GM21717 (cell line): ENCODE measurements around the gene STRN3.
"Not testable (repeated sequence)": the region's sequence is repeated elsewhere in the genome, so short reads cannot be mapped to it uniquely, and the experiment has no call there.

Source experiments
- ATAC-seq: cut with Tn5 transposase; IDR thresholded peaks from one replicate; pipeline ENCODE4 v1.9.1; 2021; ENCODE audit warnings: mild to moderate bottlenecking, moderate library complexity; ENCODE audit not compliant: unreplicated experiment

Gene STRN3

GRCh38 chr14:30921305-30921704 is 104.9 kb downstream of the STRN3 start:
- ATAC-seq, result no peak

- ATAC-seq, result no peak
Measured at GRCh38 chr14:30915596-30915995, 110.6 kb downstream of the STRN3 start.

DNA sequence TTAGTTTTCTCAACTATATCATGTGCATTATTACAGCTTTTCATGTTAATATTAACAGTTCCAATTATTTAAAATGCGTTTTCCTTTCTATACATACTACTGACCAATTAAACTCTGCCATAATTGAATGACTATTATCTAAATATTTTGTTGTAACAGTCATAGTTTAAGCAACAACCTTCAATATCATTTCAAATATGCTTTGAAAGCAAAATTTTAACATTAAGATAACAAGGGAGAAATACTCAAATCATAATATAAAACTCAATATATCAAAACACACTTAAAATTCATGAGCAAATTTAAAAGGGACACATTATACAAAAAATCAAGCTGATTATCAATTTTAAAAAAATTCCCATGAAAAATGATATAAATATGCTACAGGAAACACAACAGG is 111.4 kb downstream of the STRN3 start:
- no peak for ATAC-seq

GRCh38 chr14:30908826-30909225 is 117.4 kb downstream of the STRN3 start:
- no peak for ATAC-seq

GRCh38 chr14:30907659-30908057 is 118.5 kb downstream of the STRN3 start:
- no peak for ATAC-seq

GRCh38 chr14:30906752-30907658 is 119.2 kb downstream of the STRN3 start:
- ATAC-seq, result no peak

GRCh38 chr14:30903285-30904124 is 122.7 kb downstream of the STRN3 start:
- ATAC-seq, result no peak

DNA sequence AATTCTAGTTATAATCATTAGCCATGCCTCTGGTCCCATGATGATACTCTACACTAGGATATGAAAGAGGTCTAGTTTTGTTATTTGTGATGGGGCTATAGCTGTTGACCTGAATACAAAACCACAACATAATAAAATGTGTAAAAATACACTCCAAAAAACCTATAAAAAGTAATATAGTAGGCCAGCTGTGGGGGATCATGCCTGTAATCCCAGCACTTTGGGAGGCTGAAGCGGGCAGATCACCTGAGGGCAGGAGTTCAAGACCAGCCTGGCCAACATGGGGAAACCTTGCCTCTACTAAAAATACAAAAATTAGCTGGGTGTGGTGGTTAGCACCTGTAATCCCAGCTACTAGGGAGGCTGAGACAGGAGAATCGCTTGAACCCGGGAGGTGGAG is 129.1 kb downstream of the STRN3 start:
- not testable (repeated sequence) for ATAC-seq

DNA sequence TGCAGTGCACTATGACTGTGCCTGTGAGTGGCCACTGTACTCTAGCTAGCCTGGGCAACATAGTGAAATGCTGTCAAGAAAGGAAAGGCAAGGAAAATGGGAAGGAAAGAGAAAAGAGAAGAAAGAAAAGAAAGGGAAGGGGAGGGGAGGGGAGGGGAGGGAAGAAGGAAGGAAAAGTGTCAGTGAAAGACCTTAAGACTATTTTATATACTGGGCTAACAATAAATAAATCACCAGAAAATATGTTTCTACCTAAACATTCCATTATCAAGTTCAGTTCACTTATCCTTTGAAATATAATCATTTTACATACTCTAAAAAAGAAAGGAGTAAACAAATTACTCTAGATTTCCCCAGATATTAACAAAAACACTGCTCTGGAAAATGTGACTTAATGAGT is 129.7 kb downstream of the STRN3 start:
- ATAC-seq, result no peak

GRCh38 chr14:30894923-30895515 is 131.2 kb downstream of the STRN3 start:
- no peak for ATAC-seq

- ATAC-seq, result no peak
Measured at GRCh38 chr14:30893819-30894218, 132.4 kb downstream of the STRN3 start.

- no peak for ATAC-seq
Measured at GRCh38 chr14:30889244-30889594, 137.0 kb downstream of the STRN3 start.

DNA sequence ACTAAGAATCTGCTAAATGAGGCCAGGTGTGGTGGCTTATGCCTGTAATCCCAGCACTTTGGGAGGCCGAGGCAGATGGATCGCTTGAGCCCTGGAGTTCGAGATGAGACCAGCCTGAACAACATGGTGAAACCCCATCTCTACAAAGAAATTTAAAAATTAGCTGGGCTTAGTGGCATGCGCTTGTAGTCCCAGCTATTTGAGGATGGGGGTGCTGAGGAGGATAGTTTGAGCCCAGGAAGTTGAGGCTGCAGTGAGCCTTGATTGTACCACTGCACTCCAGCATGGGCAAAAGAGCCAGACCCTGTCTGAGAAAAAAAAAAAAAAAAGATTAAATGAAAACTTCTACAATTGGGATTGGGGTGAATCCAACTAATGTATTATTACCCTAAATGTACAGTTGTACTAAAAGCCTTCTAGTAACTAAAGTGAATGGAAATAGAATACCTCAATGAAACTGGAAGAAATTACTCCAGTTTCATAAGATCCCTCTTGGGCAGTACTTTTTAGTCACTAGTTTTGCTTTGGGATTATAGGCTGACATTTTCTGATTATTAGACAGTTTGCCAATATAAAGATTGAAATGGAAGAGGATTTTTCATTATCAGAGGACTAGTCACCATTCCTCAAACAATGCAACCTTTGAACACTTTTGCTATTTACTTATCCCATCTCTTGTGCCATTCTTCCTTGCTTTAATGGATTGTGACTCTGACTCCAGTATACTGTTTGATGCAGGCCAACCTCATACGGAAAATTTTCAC is 137.5 kb downstream of the STRN3 start:
- no peak for ATAC-seq

GRCh38 chr14:30885840-30886740 is 140.1 kb downstream of the STRN3 start:
- no peak for ATAC-seq

DNA sequence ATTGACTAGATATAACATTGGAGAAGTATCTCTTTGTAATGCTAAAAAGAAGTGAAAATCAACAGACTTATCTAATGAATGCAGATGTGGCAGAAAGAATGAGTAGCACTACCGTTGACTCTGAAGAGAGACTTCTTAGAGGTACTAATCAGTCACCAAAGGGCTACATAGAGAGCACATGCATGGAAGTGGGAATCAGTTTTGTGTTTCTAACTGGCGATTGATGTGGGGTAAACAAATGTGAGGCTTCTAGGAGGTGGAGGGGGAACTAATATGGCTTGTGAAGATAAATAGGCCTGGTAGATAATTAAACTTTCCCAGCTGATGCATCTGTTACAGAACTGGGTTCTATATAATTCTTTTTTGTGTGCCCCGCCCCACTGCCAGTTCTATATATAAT is 141.3 kb downstream of the STRN3 start:
- ATAC-seq, result no peak

DNA sequence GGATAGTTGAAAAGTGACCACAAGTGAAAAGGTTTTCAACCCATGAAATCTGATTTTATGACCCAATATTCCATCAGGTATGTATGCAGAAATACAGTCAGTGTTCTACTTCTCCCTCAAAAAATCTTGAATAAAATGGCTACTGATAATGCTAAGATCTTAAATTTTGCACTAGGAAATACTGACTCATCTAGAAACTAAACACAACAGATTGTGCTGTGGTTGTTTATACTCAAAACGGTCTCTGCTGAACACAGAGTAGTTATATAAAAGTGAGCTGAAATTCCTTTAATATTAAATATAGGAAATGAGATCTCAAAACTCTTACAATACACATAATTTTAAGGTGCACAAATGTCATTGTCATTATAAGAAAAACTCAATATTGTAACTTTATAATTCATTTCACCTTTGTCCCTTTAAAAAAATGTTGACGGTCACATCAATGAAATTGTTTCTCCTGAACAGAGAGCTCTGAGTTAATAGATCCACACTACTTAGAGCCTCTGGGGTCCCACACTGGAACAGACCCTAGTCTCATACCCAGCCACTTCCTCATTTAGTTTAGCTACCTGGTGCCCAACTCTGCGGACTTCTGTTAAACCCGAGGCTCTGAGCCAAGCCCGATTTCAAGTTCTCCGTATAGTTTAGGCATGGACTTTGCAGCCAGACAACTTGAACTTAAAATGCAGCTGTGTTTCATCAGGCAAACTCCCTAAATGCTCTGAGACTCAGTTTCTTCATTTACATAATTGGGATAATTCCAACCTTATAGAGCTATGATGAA is 142.5 kb downstream of the STRN3 start:
- no peak for ATAC-seq

DNA sequence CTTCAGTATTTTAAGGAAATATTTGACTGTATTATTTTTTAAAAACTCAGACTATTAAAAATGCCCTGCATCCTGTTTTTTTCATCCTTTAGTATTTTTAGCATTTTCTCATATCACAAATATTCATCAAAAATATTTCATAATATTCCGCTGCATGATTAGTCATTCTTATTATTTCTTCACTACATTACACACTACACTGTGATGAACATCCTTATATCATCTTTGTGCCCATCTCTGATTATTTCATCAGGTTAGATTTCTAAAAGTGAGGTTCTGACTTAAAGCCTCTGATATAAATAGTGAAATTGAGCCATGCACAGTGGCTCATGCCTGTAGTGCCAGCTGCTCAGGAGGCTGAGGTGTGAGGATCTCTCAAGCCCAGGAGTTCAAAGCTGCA is 143.7 kb downstream of the STRN3 start:
- no peak for ATAC-seq

DNA sequence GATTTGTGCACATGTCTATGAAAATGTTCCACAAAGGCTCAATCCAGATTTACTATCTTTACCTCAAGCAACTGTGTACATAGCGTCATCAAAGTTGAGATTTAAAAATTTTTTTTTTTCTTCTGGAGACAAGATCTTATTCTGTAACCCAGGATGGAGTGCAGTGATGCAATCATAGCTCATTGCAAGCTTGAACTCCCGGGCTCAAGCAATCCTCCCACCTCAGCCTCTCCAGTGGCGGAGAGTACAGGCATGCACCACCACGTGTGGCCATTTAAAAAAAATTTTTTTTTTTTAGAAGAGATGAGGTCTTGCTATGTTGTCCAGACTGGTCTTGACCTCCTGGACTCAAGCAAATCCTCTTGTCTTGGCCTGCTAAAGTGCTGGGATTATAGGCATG is 149.5 kb downstream of the STRN3 start:
- no peak for ATAC-seq

- no peak for ATAC-seq
Measured at GRCh38 chr14:30875788-30876053, 150.5 kb downstream of the STRN3 start.
